OCI-LY7 (cell line): ENCODE results near the gene ALDH1A2. TPM values are rescaled to one million over a fixed set of nuclear protein-coding genes. Genes with fewer than 3 reads are reported as not detected.

Experiments
- BruUV-seq: library from RNA; stranded (reverse); fragments of 400-500 nt; replicated peaks from 2 replicates; lab custom pipeline; 2021; lab: Mats Ljungman, UMichigan
- CTCF ChIA-PET: fragments of 300-600 bp; sonication (Branson Sonifier 250); formaldehyde crosslinking; loops from one replicate; lab custom pipeline; 2022; ENCODE audit warnings: antibody characterized with exemption; ENCODE audit not compliant: unreplicated experiment; lab: Charles Lee
- POLR2A ChIA-PET: fragments of 300-600 bp; sonication (Branson Sonifier 250); formaldehyde crosslinking; loops from one replicate; lab custom pipeline; 2022; ENCODE audit warnings: antibody characterized with exemption; lab: Charles Lee
- DNase-seq: peaks from one replicate; pipeline ENCODE4 v3.0.0-alpha.2; 2015; ENCODE audit warnings: low spot score
- H2AFZ ChIP-seq: fragments of 200-600 bp; sonication (generic), shearing (Covaris generic); 2 replicates; pipeline ENCODE4 v1.6.1; 2014; ENCODE audit warnings: mild to moderate bottlenecking, antibody characterized with exemption, low read length, moderate library complexity
- H3K27ac ChIP-seq: fragments of 200-600 bp; sonication (generic); 2 replicates; pipeline ENCODE4 v1.5.1; 2014; ENCODE audit warnings: mixed run types, low read depth, mild to moderate bottlenecking, moderate library complexity, low read length, inconsistent platforms; ENCODE audit not compliant: poor library complexity, severe bottlenecking
- H3K36me3 ChIP-seq: fragments of 200-600 bp; sonication (generic); 2 replicates; pipeline ENCODE4 v1.6.1; 2014; ENCODE audit warnings: mild to moderate bottlenecking, antibody characterized with exemption, low read length, moderate library complexity, mixed read lengths; ENCODE audit not compliant: insufficient read depth
- H3K4me1 ChIP-seq: fragments of 200-600 bp; sonication (generic); 2 replicates; pipeline ENCODE4 v1.5.1; 2014; ENCODE audit warnings: mild to moderate bottlenecking, low read length; ENCODE audit not compliant: insufficient read depth, poor library complexity, severe bottlenecking
- H3K4me2 ChIP-seq: fragments of 200-600 bp; sonication (generic); 2 replicates; pipeline ENCODE4 v1.6.1; 2014; ENCODE audit warnings: mild to moderate bottlenecking, low read length
- H3K4me3 ChIP-seq: fragments of 200-600 bp; sonication (generic); 2 replicates; pipeline ENCODE4 v1.5.1; 2014; ENCODE audit warnings: mild to moderate bottlenecking, low read depth, low read length; ENCODE audit not compliant: poor library complexity, severe bottlenecking
- H3K79me2 ChIP-seq: fragments of 200-600 bp; sonication (generic); 2 replicates; pipeline ENCODE4 v1.6.1; 2016; ENCODE audit warnings: low read depth, mild to moderate bottlenecking, low read length, moderate library complexity, mixed read lengths; ENCODE audit not compliant: insufficient read depth
- H3K9me2 ChIP-seq: fragments of 200-600 bp; sonication (generic); 2 replicates; pipeline ENCODE4 v1.6.1; 2016; ENCODE audit warnings: mild to moderate bottlenecking, low read length, mixed read lengths; ENCODE audit not compliant: insufficient read depth
- H3K9me3 ChIP-seq: fragments of 200-600 bp; sonication (generic); 2 replicates; pipeline ENCODE4 v1.6.1; 2014; ENCODE audit warnings: mild to moderate bottlenecking, mixed run types, low read length, mixed read lengths
- H4K20me1 ChIP-seq: fragments of 200-600 bp; sonication (generic); 2 replicates; pipeline ENCODE4 v1.6.1; 2014; ENCODE audit warnings: mild to moderate bottlenecking, antibody characterized with exemption, low read length, moderate library complexity, mixed read lengths; ENCODE audit not compliant: insufficient read depth
- EZH2phosphoT487 ChIP-seq: fragments of 200-600 bp; sonication (generic); IDR thresholded peaks from 2 replicates; pipeline ENCODE4 v1.6.1; 2018; ENCODE audit warnings: low read depth, borderline replicate concordance, mild to moderate bottlenecking, mixed run types, antibody characterized with exemption, low read length, moderate library complexity, mixed read lengths
- intact Hi-C: fragments of 100-400 bp; cut with micrococcal nuclease; formaldehyde crosslinking; loops from one replicate; pipeline ENCODE4 v1.10.0; 2022; ENCODE audit not compliant: unreplicated experiment
- total RNA-seq, 2 experiments: library from RNA; depleted of rRNA in 1 of 2; stranded (reverse); fragments of >200 nt in 1 of 2; shearing (Covaris generic) in 1 of 2; gene quantifications; 2 replicates each; pipeline ENCODE4 v1.2.3, GENCODE V29; 2014 to 2022
- TF ChIP-seq, protein P1 (sequence below): fragments of 200-600 bp; sonication (generic); conservative IDR thresholded peaks from 2 replicates; pipeline ENCODE4 v1.5.1; 2014; ENCODE audit warnings: mild to moderate bottlenecking, antibody characterized with exemption, low read length, moderate library complexity, mixed read lengths

ALDH1A2 gene
- total RNA-seq, 2 experiments from 2014 or later: not detected

DNA sequence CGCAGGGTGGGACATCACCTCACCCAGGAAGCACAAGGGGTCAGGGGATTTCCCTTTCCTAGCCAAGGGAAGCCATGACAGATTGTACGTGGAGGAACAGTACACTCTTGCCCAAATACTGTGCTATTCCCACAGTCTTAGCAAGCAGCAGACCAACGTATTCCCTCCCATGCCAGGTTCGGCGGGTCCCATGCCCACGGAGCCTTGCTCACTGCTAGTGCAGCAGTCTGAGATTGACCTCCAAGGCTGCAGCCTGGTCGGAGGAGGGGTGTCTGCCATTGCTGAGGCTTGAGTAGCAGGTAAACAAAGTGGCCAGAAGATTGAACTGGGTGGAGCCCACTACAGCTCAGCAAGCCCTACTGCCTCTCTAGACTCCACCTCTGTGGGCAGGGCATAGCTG lies 39.0 kb downstream of the ALDH1A2 start:
- Histone ChIP-seq H3K36me3 (no peaks in the 10 kb centered on the region), H3K4me2 (no peak overlapping the region), H3K4me1 (no peaks in the 10 kb centered on the region), H3K9me2 (no peaks in the 10 kb centered on the region), H3K79me2 (no peaks in the 10 kb centered on the region), H3K4me3 (no peak overlapping the region), H3K27ac (no peak overlapping the region), H3K9me3 (peaks cover 11% of the 10 kb centered on the region; the same call in 1 of the 2 replicates), H2AFZ (no peak overlapping the region), H4K20me1 (no peaks in the 10 kb centered on the region)
- DNase-seq: no peak
- intact Hi-C loops: no loop called here
- ChIA-PET POLR2A (no interaction called here), CTCF (no interaction called here)
- TF ChIP-seq, protein P1, sequence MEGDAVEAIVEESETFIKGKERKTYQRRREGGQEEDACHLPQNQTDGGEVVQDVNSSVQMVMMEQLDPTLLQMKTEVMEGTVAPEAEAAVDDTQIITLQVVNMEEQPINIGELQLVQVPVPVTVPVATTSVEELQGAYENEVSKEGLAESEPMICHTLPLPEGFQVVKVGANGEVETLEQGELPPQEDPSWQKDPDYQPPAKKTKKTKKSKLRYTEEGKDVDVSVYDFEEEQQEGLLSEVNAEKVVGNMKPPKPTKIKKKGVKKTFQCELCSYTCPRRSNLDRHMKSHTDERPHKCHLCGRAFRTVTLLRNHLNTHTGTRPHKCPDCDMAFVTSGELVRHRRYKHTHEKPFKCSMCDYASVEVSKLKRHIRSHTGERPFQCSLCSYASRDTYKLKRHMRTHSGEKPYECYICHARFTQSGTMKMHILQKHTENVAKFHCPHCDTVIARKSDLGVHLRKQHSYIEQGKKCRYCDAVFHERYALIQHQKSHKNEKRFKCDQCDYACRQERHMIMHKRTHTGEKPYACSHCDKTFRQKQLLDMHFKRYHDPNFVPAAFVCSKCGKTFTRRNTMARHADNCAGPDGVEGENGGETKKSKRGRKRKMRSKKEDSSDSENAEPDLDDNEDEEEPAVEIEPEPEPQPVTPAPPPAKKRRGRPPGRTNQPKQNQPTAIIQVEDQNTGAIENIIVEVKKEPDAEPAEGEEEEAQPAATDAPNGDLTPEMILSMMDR: no peak
- TF ChIP-seq EZH2phosphoT487: no peak
- no TSS peak for BruUV-seq

DNA sequence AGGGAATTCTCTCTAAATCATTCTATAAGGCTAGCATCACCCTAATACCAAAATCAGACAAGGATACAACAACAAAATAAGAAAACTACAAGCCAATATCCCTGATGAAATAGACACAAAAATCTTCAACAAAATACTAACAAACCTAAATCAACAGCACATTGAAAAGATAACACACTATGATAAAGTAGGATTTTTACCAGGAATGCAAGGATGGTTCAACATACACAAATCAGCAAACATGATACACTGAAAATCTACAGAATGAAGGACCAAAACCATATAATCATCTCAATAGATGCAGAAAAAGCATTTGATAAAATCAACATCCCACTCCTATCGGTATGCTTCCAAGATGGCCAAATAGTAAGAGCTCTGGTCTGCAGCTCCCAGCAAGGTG lies 39.5 kb downstream of the ALDH1A2 start:
- ChIA-PET POLR2A (no interaction called here), CTCF (no interaction called here)
- BruUV-seq: no TSS peak
- Histone ChIP-seq H3K79me2 (no peaks in the 10 kb centered on the region), H3K4me2 (no peak overlapping the region), H3K9me3 (peaks cover 11% of the 10 kb centered on the region; the same call in 1 of the 2 replicates), H3K4me3 (no peak overlapping the region), H3K9me2 (no peaks in the 10 kb centered on the region), H2AFZ (no peak overlapping the region), H3K4me1 (no peaks in the 10 kb centered on the region), H3K36me3 (no peaks in the 10 kb centered on the region), H4K20me1 (no peaks in the 10 kb centered on the region), H3K27ac (no peak overlapping the region)
- intact Hi-C loops: no loop called here
- no peak for DNase-seq
- no peak for TF ChIP-seq EZH2phosphoT487

DNA sequence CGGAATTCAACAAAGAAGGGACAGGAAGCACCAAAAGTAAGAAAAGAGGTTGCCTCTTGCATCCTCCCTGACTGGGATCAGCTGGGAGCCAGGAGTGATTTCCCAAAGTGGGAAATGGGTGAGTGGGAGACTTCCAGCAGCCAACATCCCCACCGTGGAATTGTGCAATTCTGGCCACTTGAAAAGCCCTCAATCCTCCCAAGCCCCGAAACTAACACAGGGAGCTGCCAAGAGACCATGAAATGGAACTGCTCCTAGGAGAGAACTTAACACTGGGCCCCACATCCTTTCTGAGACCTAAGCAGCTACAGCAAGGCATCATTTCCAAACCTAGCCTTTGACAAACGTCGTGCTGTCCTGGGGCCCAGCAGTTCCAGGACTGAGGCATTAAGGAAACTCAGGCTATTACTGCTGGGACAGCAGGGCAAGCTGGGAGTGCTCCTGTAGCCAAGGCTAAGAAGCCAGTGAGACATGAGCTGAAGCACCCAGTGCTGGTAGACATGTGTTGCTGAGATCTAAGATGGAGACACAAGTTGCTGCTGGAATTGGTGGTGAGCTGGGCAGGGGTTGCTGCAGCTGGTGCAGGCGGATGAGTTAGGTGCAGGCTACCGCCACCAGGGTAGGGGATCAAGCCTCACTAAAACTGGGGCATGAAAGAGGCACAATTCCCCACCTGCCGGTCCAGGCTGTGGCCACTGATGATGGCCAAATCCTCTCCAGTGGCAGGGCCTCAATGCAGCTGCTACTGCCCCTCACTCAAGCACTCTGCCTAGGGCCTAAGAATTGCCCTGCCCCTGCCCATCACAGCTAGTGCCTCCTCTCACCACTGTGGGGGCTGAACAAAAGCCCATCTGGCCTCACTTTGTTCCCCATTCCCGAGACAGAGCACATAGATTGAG lies 43.9 kb downstream of the ALDH1A2 start:
- no peaks in the 10 kb centered on the region for H4K20me1 ChIP-seq
- TF ChIP-seq, protein P1: no peak
- no peak for TF ChIP-seq EZH2phosphoT487
- POLR2A ChIA-PET: no interaction called here

More for the DNA sequence above, 43.9 kb downstream of the ALDH1A2 start:
- Histone ChIP-seq H3K79me2 (no peaks in the 10 kb centered on the region), H3K4me2 (no peak overlapping the region), H2AFZ (no peak overlapping the region), H3K4me3 (no peak overlapping the region), H3K36me3 (no peaks in the 10 kb centered on the region), H3K4me1 (no peaks in the 10 kb centered on the region), H3K9me3 (peaks cover 11% of the 10 kb centered on the region; the same call in 1 of the 2 replicates), H3K27ac (no peak overlapping the region), H3K9me2 (no peaks in the 10 kb centered on the region)
- BruUV-seq: no TSS peak
- no peak for DNase-seq
- CTCF ChIA-PET: no interaction called here
- intact Hi-C loops: no loop called here
